CD4-positive, alpha-beta T cell treated with Interleukin-6 at 100 ng/mL for 8 hours (primary cell): ENCODE measurements around the gene LEAP2.
"Not testable (repeated sequence)": the region's sequence is repeated elsewhere in the genome, so short reads cannot be mapped to it uniquely, and the experiment has no call there.

Experiments used
- DNase-seq: peaks from one replicate; pipeline ENCODE4 v3.0.0-alpha.2; 2020; ENCODE audit warnings: mixed read lengths, low spot score

Gene LEAP2

DNA sequence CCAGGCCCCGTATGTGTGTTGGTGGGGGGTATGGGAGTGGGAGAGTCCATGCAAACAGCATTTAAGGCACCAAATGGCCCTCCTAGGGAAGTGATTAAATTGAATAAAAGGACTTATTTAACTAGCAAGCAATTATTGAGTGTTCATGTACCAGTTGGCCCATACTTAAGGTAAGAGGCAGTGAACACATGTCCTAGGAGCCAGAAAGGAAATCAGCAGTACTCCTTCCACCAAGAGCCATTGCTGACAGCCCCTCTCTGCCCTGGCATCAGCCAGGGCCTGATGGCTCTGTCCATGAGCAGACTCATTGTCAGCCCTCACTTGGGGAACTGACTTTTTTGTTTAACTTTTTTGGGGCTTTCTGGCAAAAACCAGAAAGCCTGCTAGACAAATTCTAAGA lies 32.6 kb upstream of the LEAP2 start:
- DNase-seq: no peak

DNA sequence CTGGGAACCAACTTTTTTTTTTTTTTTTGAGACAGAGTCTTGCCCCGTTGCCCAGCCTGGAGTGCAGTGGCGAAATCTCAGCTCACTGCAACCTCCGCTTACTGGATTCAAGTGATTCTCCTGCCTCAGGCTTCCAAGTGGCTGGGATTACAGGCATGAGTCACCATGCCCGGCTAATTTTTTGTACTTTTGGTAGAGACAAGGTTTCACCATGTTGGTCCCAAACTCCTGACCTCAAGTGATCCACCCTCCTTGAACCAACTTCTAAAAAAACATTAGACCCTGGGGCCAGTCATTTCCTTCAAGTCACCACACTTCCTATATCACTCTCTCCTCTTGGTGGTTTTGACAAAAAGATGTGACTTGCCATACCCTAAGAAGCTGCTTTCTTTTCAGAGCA lies 32.2 kb upstream of the LEAP2 start:
- DNase-seq: no peak

DNA sequence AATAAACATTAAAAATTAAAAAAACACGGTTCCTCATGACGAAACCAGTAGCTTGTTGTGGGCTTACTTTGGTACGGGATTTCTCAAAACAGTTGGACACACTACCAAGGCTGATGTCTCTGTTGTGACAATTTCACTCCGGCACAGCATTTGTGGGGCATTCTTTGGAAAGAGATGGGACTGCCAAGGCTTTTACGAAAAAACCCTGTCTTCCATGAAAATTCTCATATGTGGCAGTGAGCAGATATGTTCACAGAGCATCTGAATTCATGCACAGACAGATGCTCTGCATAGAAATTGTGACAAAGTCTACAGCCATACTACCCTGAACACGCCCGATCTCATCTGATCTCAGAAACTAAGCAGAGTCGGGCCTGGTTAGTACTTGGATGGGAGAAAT lies 25.2 kb upstream of the LEAP2 start:
- no peak for DNase-seq

DNA sequence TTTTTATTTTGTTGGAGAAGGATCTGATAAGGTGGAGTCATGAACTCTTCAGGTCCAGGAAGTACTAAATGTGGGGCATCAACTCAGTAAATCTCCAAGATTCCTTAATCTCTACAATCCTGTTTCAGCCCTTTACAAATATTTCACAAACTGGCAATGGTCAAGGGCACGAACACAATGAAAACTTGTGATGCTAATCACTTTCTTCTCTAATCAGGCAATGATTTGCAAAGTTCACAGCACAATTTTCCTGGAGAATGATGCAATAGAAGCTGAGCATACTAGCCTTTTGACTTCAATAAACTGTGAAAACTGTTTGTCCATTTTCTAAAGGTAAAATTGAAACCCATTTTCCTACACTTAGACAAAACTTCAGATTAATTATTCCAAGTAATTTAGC lies 24.1 kb upstream of the LEAP2 start:
- DNase-seq: no peak

DNA sequence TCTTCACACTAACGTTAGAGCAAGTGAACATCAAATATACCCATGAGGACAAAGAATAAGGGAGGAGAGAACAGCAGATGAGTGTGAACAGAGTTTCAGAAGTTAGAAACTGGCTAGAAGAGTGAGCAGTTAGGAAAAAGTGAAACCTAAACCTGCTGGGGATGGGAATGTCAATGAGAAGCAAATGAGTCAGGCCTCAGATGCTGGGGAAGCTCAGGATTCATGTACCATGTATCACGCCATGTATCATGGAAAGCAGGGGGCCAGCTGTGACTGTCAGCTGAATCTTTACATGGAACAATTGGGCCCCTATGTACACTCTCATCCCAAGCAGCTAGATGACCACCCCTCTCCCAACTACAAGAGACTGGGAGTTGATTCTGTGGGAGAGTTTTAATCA lies 23.4 kb upstream of the LEAP2 start:
- no peak for DNase-seq

DNA sequence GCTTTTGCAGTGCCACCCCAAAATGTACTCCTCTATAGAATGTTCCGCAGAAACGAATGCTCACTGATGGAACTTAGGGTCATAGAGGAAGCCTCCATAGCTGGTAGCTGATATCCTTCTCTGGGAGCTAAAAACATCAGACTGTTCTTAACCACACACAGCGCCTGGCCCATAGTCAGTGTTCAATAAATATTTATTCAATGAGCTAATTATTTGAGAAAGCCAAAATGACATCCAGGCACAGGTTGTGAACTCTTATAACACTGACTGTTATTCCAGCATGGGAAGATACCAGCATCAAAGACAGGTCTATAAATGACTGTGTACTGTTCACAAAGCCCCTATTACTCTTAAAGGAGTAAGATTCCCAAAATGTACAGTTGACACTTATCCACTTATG lies 20.1 kb upstream of the LEAP2 start:
- DNase-seq: no peak

DNA sequence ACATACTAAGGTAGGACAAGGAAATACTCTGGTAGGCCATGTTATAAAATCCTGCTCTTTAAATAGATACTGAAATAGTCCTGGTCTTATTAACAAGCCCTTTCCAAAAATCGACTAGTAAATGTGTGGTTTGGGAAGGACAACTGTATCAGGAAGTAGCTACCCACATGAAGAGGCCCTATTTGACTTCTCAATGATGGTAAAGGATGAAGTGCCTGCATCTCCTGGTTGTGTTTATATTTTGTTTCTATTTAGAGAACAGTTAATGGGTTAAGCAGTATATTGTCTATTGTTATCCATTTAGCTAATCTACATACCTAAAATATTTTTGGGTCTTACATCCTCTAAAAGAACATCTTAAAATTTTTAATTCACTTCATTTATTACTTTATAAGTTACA lies 19.7 kb upstream of the LEAP2 start:
- DNase-seq: no peak

DNA sequence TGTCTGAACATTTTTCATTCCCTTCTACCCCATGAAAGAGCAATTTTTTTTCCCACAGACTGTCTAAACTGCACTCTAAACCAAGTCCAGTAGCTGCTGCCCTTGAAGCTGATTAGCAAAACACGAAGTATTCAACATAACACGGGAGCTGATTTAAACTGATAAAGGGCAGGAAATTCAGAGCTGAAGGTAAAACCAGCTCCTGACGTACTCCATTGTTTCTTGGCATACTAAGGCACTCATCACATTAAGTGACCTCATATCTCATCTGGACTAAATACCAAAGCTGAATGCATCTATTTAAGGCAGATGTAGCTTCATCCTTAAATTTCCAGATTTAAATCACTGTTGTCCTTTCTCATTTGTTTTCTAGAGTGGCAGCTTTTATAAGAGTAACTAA lies 19.2 kb upstream of the LEAP2 start:
- DNase-seq: no peak

DNA sequence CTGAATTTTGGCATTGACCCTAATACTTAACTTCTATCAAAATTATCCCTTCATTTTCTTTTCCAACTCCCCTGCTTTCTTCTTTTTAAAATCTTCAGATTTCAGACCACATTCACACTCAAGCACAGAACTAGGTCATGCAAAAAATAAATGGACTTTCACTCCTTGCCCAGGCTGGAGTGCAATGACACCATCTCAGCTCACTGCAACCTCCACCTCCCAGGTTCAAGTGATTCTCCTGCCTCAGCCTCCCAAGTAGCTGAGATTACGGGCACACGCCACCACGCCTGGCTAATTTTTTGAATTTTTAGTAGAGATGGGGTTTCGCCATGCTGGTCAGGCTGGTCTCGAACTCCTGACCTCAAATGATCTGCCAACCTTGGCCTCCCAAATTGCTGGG lies 18.5 kb upstream of the LEAP2 start:
- not testable (repeated sequence) for DNase-seq

DNA sequence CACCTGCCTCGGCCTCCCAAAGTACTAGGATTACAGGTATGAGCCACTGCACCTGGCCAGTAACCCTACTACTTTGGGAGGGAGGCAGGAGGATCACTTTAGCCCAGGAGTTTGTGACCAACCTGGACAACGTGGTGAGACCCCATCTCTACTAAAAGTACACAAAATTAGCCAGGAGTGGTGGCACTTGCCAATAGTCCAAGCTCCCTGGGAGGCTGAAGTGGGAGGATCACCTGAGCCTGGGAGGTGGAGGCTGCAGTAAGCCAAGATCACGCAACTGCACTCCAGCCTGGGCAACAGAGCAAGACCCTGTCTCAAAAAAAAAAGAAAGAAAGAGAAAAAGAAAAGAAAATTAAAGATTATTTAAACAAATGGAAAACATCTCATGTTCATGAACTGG lies 17.5 kb upstream of the LEAP2 start:
- no peak for DNase-seq

DNA sequence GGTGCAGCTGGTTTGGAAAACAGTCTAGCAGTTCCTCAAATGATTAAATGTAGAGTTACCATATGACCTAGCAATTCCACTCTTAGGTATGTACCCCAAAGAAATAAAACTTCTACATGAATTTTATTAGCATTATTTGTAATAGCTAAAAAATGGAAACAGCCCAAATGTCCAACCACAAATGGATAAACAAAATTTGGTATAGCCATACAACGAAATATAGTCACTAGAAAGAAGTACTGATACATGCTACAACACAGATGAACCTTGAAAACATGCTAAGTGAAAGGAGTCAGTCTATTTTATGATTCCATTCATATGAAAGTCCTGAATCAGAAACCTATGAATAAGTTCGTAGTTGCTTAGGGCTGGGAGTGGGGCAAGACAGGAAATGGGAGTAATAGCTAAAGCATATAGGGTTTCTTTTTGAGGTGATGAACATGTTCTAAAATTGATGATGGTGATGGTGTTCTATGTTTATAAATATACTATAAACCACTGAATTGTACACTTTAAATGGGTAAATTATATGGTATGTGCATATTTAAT lies 13.5 kb upstream of the LEAP2 start:
- no peak for DNase-seq

DNA sequence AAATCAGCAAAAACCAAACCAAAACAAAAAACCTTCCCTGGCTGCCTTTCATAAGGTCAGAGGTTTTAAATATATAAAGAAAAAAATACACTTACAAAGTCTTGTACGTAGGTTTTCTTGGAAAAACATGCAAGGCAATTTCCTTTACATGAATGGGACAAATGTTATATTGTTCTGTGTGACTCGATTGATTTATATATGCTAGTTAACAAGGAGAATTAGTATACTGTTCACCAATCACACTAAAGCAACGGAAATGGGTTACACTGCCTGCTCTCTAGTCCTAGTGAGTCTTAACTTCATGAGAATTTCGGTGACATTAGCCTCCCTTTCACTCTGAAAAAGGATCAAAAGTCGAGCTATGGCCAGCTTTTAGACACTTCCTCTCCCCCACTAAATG lies 12.7 kb upstream of the LEAP2 start:
- DNase-seq: no peak

DNA sequence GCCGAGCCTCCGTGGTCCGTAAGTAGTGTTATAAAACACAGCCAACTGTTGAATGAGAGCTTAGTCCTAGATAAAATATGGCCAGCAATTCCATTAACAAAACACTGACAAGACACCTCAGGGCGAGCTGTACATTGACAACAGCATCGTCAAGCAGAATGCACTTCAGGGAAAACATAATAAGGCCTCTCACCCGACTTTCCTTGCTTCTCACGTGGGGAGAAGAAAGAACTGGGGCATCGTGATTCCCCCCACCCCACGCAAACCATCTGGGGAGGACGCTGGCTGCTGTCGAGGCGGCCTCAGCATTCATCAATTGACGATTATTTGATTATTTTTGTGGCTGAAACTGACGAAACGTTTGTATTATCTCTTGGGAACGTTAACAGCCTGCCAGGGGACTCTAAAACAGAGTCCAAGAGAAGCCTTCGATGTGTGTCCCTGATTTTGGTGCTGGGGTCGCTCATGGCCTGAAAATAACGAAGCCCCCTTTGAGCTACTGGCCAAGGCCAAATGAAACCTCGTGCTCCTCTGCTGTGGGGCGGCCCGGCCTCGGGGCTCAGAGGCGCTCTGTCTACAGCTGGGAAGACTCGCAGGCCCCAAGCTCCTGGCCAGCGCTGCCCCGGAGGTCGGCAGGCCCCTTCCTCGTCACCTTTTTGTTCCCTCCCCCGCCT lies 7.7 kb upstream of the LEAP2 start:
- DNase-seq: no peak

DNA sequence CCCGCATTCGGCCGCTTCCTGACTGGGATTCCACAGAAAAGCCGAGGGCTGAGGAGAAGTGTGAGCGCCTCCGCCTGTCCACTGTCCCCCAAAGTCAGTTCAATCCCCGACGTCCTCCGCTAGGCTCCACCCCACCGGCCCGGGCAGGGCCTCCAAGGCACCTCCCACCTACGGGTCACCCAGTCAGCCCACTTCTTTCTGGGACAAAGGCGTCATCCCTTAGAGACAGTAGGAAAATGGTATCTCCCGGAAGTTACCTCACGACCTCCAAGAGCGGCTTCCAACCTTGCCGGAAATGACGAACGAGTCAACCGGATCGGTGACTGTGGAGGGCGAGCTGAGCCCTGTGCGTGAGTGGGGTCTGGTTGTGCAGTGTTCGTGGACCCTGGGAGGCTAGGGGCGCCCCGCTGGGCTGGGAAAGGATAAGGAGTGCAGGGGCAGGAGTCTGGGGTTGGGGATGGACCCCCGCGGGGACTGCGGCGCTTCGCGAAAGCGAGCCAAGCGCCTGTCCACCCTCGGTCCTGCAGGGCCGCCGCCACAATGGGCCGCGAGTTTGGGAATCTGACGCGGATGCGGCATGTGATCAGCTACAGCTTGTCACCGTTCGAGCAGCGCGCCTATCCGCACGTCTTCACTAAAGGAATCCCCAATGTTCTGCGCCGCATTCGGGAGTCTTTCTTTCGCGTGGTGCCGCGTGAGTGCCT lies 7.0 kb upstream of the LEAP2 start, which contains the start of the genes GDF9 and UQCRQ:
Gene GDF9 (minus strand): TSS at position 128 of the 704 bp plus-strand sequence. CDS start 1,936 bp downstream, outside the sequence.
Gene UQCRQ (plus strand): TSS at position 301 of the 704 bp plus-strand sequence. CDS start 240 bp downstream, at position 541.
- peak; percentile 96 for DNase-seq

DNA sequence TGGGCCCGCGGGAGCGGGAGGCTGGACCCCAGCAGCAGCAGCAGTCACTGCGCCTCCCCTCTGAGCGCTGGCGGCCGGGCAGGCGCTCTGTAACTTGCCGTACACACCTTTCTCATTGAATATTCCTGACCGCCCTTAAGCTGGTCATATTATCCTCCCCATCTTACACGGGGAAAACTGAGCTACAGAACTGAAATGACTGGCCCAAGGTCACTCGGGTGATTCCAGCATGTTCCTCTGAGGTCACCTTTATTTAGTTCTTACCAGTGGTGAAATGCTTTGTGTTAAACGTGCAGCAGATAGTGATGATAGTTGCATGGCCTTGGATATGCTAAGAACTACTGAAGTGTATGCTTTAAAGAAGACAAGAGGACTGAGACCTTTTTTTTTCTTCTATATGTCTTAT lies 6.4 kb upstream of the LEAP2 start:
- DNase-seq: no peak

DNA sequence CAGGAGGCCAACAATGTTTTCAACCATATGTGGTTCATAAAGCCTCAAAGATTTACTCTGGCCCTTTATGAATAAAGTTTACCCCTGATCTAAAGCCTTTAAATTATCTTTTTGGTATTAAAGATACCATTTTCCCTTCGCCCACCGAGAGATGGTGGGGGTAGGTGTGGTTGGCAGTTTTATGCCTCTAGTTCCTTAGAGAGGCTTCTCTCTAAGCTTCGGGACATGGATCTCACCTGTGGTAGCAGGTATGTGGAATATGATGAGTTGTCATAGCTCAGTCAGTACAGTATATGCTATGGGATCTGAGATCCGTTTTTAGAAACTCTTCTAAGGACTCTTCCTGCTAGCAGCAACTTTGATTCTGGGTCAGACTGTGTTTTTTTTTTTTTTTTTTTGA lies 4.7 kb upstream of the LEAP2 start:
- DNase-seq: no peak

DNA sequence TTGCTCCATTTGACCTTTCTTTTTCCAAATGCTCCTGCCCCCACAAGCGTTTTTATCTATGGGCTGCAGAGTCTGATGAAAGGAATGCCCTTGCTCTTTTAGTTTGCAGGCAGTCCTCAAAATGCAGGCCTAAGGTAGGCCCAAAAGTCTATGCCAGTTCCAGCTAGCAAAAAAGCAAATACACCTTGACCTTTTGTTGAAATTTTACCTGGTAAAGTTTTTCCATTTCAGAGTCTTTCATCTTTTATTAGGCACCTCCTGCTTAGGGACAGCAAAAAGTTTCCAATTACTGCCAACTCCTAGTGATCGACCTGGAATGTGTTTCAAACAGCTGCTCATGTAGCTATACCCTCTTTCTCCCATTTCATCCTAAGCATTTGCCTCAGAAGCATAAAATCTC lies 2.7 kb upstream of the LEAP2 start:
- no peak for DNase-seq

DNA sequence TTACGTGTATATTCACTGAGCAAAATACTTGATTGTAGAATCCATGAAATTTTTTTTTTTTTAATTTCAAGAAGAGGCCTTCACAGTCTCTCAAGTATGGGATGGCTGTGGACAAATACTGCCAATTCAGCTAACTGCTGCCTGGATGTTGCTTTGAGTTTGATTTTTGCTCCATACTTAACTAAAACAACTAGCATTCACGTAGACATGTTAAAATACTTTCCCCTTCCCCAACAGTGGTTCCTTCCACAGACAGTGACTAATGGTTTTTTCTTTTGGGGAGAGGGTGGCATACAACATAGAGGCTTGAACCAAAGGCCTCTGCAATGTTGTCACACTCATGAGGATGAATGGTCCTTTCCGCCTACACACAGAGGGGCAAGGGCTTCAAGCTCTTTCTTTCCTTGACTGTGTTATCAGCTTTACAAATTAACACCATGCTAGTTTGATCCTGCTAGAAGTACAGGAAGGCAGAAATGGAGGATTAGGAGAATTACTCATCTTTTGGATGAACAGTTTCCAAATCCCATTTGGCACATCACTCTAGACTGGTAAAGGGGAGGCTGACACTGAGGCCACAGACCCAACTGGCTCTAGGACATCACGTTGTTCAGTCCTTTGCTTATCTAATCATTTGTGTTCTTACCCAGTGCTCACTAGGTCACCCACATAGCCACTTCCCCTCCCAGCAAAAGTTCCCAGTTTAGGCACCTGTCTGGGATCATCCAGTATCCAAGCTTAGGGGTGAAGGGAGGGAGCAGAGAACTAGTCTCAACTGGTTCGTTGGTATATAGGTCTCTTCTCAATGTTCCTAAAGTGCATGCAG lies 1.8 kb upstream of the LEAP2 start:
- DNase-seq: no peak

DNA sequence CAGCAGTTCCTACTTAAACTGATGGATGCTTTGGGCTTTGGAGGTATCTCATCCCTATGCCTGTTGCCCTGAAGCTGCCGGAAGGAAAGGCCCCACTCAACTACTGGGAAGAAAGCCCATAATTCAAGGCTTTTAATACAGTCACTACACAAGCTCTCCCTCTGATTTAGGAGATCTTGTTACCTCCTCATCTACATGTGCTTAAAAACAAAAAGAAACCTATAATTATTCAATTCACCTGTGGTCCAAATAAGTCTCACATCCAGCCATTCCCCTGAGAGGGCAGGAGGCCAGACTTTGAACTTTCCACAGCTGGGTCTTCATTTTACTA lies 715 bp upstream of the LEAP2 start:
- DNase-seq: no peak

DNA sequence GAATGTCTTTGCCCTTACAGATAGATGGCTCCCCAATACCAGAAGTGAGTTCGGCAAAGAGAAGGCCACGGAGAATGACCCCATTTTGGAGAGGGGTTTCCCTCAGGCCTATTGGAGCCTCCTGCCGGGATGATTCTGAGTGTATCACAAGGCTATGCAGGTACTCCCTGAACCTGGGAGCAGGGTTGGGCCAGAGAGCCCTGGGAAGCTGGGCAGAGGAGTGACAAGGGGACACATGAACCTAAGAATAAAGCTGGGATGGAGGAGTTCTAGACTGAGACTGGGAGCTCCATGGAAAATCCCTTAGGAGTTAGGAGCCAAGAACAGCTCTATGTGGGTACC lies 433 bp downstream of the LEAP2 start:
- DNase-seq: no peak

DNA sequence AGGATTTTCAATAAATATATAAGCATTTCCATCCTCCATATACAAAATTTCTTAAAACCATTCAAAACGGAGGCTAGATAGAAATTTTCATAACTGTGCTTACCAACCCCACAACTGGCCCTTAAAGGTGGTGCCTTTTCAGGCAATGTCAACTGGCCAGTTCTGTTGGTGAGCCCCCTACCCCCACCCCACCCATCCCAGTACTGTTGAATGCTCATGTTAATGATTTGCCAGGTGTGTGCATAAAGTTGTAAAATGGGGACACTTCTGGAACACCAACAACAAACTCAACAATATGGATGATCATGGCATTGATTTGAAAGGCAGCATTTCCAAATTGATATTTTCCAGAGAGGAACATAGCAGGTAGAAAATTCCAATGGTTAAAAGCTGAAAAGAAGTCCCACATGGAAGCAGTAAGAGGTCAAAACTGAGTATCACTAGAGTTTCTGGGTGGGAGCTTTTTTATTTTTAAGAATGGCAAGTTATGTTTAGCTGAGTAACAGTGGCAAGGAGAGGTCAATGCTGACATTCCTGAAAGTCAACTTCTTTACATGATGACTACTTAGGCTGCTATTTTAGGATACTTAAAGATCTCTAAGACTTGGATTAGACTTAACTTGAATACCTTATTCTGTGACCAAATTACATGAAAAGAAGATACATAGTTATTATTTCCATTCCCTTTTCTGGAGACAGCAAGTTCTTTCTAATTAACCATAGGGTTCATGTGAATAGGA lies 2.7 kb downstream of the LEAP2 start:
- no peak for DNase-seq

DNA sequence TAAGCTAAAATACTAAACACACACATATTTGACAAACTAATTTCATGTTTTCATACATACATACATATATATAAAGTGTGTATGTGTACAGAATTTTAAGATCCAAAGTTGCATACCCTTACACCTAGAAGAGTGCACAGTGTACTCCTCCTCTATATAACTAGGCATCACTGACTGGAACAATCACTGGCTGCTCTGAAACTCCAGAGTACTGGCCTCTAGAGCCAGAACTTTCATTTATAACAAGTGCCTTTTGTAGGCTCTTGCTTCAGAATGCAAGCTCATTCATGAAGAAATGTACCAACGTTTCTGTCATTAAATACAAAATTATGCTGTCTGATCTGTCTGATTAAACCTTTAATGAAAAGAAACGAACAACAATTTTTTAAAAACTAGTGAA lies 4.0 kb downstream of the LEAP2 start:
- no peak for DNase-seq
